Measurements from ENCODE around the gene KRT33B.

Gene KRT33B

DNA sequence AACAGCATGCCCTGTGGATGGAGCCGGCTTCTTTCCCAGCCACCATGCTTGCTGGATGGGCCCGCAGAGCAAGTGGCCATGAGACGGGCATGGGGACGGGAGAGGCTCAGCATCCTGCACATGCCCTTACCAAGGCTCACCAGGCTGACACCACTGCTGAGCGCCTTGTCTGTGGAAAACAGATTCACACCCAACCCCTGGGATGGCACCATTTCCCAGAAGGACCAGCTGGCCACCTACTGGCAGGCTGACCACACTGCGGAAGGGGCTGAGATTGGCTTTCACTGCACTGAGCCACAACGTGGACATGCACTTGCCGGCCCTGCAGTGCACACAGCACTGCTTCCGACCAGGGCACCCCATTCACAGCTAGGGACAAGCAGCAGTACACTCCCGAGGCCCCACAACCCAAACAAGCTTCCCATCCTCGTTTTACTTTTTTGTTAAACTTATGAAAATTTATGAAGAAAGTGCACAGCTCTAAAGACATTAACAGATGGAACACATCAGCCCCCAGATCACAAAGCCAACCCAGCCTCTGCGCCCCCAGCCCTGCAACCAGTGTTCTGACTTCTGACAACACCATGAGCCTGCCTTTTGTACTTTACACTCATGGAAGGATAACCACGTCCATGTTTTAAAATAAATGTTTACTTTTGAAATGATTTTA, 40.2 kb downstream of the KRT33B start:
- peak; percentile 77 for DNase-seq
- no peaks in the 10 kb centered on the region for H3K36me3 ChIP-seq
- TF ChIP-seq, protein P1, sequence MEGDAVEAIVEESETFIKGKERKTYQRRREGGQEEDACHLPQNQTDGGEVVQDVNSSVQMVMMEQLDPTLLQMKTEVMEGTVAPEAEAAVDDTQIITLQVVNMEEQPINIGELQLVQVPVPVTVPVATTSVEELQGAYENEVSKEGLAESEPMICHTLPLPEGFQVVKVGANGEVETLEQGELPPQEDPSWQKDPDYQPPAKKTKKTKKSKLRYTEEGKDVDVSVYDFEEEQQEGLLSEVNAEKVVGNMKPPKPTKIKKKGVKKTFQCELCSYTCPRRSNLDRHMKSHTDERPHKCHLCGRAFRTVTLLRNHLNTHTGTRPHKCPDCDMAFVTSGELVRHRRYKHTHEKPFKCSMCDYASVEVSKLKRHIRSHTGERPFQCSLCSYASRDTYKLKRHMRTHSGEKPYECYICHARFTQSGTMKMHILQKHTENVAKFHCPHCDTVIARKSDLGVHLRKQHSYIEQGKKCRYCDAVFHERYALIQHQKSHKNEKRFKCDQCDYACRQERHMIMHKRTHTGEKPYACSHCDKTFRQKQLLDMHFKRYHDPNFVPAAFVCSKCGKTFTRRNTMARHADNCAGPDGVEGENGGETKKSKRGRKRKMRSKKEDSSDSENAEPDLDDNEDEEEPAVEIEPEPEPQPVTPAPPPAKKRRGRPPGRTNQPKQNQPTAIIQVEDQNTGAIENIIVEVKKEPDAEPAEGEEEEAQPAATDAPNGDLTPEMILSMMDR (IDR thresholded peaks at IDR 0.05; ENCODE audit: low read depth, low read length) = peak; percentile 99
- no peak overlapping the region for H3K4me3 ChIP-seq (ENCODE audit: low read depth, low read length)
- no peaks in the 10 kb centered on the region for H3K9me3 ChIP-seq (ENCODE audit: severe bottlenecking)
- H3K27ac ChIP-seq = no peak overlapping the region
- peaks cover 98% of the 10 kb centered on the region for H3K27me3 ChIP-seq (ENCODE audit: insufficient read depth, low read depth, severe bottlenecking)

- Histone ChIP-seq H3K9me3 (ENCODE audit: severe bottlenecking) (no peaks in the 10 kb centered on the region), H3K27me3 (ENCODE audit: insufficient read depth, low read depth, severe bottlenecking) (peaks cover 98% of the 10 kb centered on the region), H3K4me3 (ENCODE audit: low read depth, low read length) (no peak overlapping the region), H3K36me3 (no peaks in the 10 kb centered on the region), H3K27ac (no peak overlapping the region)
- DNase-seq = no peak
- TF ChIP-seq, protein P1 (IDR thresholded peaks at IDR 0.05; ENCODE audit: low read depth, low read length) = no peak
Observed at GRCh38 chr17:41328207-41328606, 41.4 kb downstream of the KRT33B start.

GRCh38 chr17:41327411-41328120, 42.0 kb downstream of the KRT33B start:
- no peaks in the 10 kb centered on the region for H3K9me3 ChIP-seq (ENCODE audit: severe bottlenecking)
- no peak for DNase-seq
- peaks cover 98% of the 10 kb centered on the region for H3K27me3 ChIP-seq (ENCODE audit: insufficient read depth, low read depth, severe bottlenecking)
- H3K4me3 ChIP-seq (ENCODE audit: low read depth, low read length) = no peak overlapping the region
- TF ChIP-seq, protein P1 (IDR thresholded peaks at IDR 0.05; ENCODE audit: low read depth, low read length) = no peak
- no peaks in the 10 kb centered on the region for H3K36me3 ChIP-seq
- H3K27ac ChIP-seq = no peak overlapping the region

GRCh38 chr17:41326173-41327145, 43.2 kb downstream of the KRT33B start:
- H3K9me3 ChIP-seq (ENCODE audit: severe bottlenecking) = no peaks in the 10 kb centered on the region
- H3K36me3 ChIP-seq = no peaks in the 10 kb centered on the region
- peaks cover 92% of the 10 kb centered on the region for H3K27me3 ChIP-seq (ENCODE audit: insufficient read depth, low read depth, severe bottlenecking)
- TF ChIP-seq, protein P1 (IDR thresholded peaks at IDR 0.05; ENCODE audit: low read depth, low read length) = no peak
- H3K4me3 ChIP-seq (ENCODE audit: low read depth, low read length) = no peak overlapping the region
- DNase-seq = no peak
- H3K27ac ChIP-seq = no peak overlapping the region

GRCh38 chr17:41325611-41326010, 44.0 kb downstream of the KRT33B start:
- DNase-seq = no peak
- Histone ChIP-seq H3K36me3 (no peaks in the 10 kb centered on the region), H3K4me3 (ENCODE audit: low read depth, low read length) (no peak overlapping the region), H3K9me3 (ENCODE audit: severe bottlenecking) (peaks cover 4% of the 10 kb centered on the region), H3K27me3 (ENCODE audit: insufficient read depth, low read depth, severe bottlenecking) (peaks cover 92% of the 10 kb centered on the region), H3K27ac (no peak overlapping the region)
- TF ChIP-seq, protein P1 (IDR thresholded peaks at IDR 0.05; ENCODE audit: low read depth, low read length) = no peak
